Measurements from ENCODE around the gene HCN2. TPM values are rescaled to one million over a fixed set of nuclear protein-coding genes. Genes with fewer than 3 reads are reported as not detected.
A peak's percentile ranks its signal among the peaks of the same experiment; 100 is the strongest.

Gene HCN2
- total RNA-seq, 1 donor from 2014 or later, result 5.5 TPM

- Mint-ChIP-seq H3K9me3 (ENCODE audit: unreplicated experiment) (no peaks in the 10 kb centered on the region), H3K4me3 (ENCODE audit: unreplicated experiment) (no peak overlapping the region), H3K27ac (ENCODE audit: unreplicated experiment) (no peak overlapping the region), H3K27me3 (ENCODE audit: low read depth, unreplicated experiment) (peaks cover 28% of the 10 kb centered on the region), H3K4me1 (ENCODE audit: low read depth, unreplicated experiment) (peaks cover 7% of the 10 kb centered on the region), H3K36me3 (ENCODE audit: low read depth, unreplicated experiment) (no peaks in the 10 kb centered on the region)
- Histone ChIP-seq H3K27me3 (ENCODE audit: insufficient read depth, low read length) (no peaks in the 10 kb centered on the region), H2AFZ (ENCODE audit: low read depth, low read length) (no peak overlapping the region), H3K4me1 (ENCODE audit: insufficient read depth, low read length) (peaks cover 27% of the 10 kb centered on the region), H3K4me3 (ENCODE audit: insufficient read depth, low read depth, low read length) (no peak overlapping the region), H3K27ac (ENCODE audit: low read depth, low read length) (no peak overlapping the region), H3K4me2 (ENCODE audit: low read length) (peak overlapping the region; percentile 76), H3K36me3 (ENCODE audit: insufficient read depth, low read length) (no peaks in the 10 kb centered on the region), H3K9ac (ENCODE audit: low read length) (no peak overlapping the region), H4K20me1 (ENCODE audit: insufficient read depth, low read length) (peaks cover 55% of the 10 kb centered on the region), H3K79me2 (ENCODE audit: insufficient read depth, low read length) (no peaks in the 10 kb centered on the region), H3K9me3 (ENCODE audit: insufficient read depth, low read depth, low read length) (no peaks in the 10 kb centered on the region)
- DNase-seq (ENCODE audit: low read depth) (no peak), FAIRE-seq (no peak)
- TF ChIP-seq EZH2 (IDR thresholded peaks at IDR 0.05; ENCODE audit: insufficient read depth, low read length) (no peak), CTCF (IDR thresholded peaks at IDR 0.05; ENCODE audit: insufficient read depth, low read depth, low read length) (no peak)
Measured at GRCh38 chr19:590396-590745, 690 bp downstream of the HCN2 start.

- H3K27ac ChIP-seq (ENCODE audit: low read depth, low read length), result no peak overlapping the region
Measured at GRCh38 chr19:590750-591098, 1.0 kb downstream of the HCN2 start.

More at GRCh38 chr19:590750-591098, 1.0 kb downstream of the HCN2 start:
- no peaks in the 10 kb centered on the region for H3K27me3 ChIP-seq (ENCODE audit: insufficient read depth, low read length)
- peak overlapping the region; percentile 76 for H3K4me2 ChIP-seq (ENCODE audit: low read length)
- H2AFZ ChIP-seq (ENCODE audit: low read depth, low read length), result no peak overlapping the region
- no peak overlapping the region for H3K4me3 ChIP-seq (ENCODE audit: insufficient read depth, low read depth, low read length)
- DNase-seq (ENCODE audit: low read depth) (no peak), FAIRE-seq (no peak)
- peaks cover 55% of the 10 kb centered on the region for H4K20me1 ChIP-seq (ENCODE audit: insufficient read depth, low read length)
- H3K4me3 Mint-ChIP-seq (ENCODE audit: unreplicated experiment), result no peak overlapping the region
- no peaks in the 10 kb centered on the region for H3K36me3 Mint-ChIP-seq (ENCODE audit: low read depth, unreplicated experiment)
- H3K27ac Mint-ChIP-seq (ENCODE audit: unreplicated experiment), result no peak overlapping the region
- no peaks in the 10 kb centered on the region for H3K79me2 ChIP-seq (ENCODE audit: insufficient read depth, low read length)
- H3K9me3 ChIP-seq (ENCODE audit: insufficient read depth, low read depth, low read length), result no peaks in the 10 kb centered on the region
- no peaks in the 10 kb centered on the region for H3K9me3 Mint-ChIP-seq (ENCODE audit: unreplicated experiment)
- H3K36me3 ChIP-seq (ENCODE audit: insufficient read depth, low read length), result no peaks in the 10 kb centered on the region
- H3K4me1 Mint-ChIP-seq (ENCODE audit: low read depth, unreplicated experiment), result peaks cover 6% of the 10 kb centered on the region
- no peak overlapping the region for H3K9ac ChIP-seq (ENCODE audit: low read length)
- H3K4me1 ChIP-seq (ENCODE audit: insufficient read depth, low read length), result peaks cover 25% of the 10 kb centered on the region
- TF ChIP-seq EZH2 (IDR thresholded peaks at IDR 0.05; ENCODE audit: insufficient read depth, low read length) (no peak), CTCF (IDR thresholded peaks at IDR 0.05; ENCODE audit: insufficient read depth, low read depth, low read length) (no peak)
- peaks cover 29% of the 10 kb centered on the region for H3K27me3 Mint-ChIP-seq (ENCODE audit: low read depth, unreplicated experiment)
